ENCODE measurements around the gene RGS19. TPM values are rescaled to one million over a fixed set of nuclear protein-coding genes. Genes with fewer than 3 reads are reported as not detected.

The RGS19 gene
- polyA plus RNA-seq, 4 donors: 3.9 to 9.1 (median 6.9) TPM

GRCh38 chr20:64050261-64051032, 28.9 kb downstream of the RGS19 start:
- no peak for DNase-seq (ENCODE audit: low read depth in 4 of 4, low spot score in 3 of 4)

DNA sequence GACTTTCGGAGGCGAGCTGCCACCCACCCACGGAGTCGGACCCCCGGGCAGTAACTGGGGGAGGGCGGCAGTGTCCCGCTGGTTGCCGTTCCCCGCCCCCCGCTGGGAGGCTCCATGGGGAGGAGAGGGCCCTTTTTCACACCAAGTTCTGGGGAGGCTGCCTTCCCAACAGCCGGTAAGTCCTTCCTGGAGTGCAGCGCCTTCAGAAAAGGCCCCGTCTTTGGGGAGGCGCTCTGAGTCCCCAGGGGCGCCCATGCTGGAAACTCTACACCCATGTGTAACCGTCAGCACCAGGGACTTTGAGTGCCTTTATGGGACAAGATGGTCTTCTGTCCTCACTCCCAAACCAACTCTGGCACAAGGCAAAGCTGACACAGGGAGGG, 29.4 kb downstream of the RGS19 start:
- no peak for DNase-seq (ENCODE audit: low read depth in 4 of 4, low spot score in 3 of 4)

GRCh38 chr20:64049060-64049877, 30.0 kb downstream of the RGS19 start, which contains the start of gene SOX18:
Gene SOX18, minus strand, starts transcription at chr20:64049639. Its CDS starts 123 bp downstream, at chr20:64049516.
- DNase-seq (ENCODE audit: low read depth in 4 of 4, low spot score in 3 of 4): no peak

DNA sequence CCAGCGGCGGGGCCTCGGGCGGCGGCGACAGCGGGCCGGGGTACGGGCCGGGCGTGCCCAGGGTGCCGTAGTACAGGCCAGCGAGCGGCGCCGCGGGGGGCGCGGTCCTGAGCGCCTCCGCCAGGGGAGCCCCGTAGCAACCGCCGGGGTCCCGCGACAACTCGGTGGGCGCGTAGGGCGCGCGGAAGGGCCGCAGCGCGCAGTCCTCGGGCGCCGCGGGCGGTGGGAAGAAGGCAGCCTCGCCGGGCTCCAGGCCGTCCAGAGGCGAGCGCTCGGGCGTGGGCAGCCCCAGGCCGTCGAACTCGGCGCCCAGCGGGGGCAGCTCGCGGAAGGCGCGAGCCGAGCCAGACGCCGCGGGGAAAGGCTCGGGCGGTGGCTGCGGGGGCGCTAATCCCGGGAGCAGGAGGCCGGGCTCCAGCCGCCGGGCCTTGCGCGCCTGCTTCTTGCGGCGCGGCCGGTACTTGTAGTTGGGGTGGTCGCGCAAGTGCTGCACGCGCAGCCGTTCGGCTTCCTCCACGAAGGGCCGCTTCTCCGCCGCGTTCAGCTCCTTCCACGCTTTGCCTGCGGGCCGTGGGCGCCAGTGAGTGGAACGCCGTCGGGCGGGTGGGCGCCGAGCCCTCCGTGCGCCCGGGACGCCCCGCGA, 30.8 kb downstream of the RGS19 start:
- DNase-seq (ENCODE audit: low read depth in 4 of 4, low spot score in 3 of 4): no peak

DNA sequence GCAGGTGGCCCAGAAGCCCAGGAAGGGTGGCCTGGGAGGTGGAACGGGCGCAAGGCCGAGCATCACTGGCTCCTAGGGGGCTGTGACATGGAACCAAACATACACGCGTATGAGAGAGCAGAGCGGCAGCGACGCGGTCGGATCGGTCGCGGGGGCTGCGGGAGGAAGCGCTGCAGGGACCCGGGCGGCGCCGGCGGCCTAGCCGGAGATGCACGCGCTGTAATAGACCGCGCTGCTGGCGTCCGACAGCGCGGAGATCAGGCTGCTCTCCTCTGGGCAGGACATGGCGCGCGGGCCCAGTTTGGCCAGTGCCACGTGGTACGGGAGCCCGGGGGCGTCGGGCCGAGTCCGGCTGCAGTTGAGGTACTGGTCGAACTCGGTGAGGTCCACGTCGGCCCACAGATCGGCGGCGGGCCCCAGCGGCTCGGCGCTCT, 31.3 kb downstream of the RGS19 start:
- no peak for DNase-seq (ENCODE audit: low read depth in 4 of 4, low spot score in 3 of 4)

DNA sequence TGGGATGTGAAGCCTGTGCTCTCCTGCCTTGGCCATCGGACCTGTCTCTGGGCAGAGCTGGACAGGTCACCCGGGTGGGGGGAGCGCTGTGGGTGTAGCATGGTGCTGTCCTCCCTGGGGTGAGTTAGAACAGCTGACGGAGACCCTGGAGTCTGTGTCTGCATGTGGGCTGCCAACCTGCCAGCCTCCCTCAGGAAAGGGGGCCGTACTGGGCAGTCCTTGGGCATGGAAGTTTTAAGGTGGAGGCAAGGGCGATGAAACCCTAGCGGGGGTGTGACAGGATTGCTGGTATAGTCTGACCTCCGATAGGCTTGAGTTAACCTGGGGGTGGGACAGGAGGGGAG, 32.3 kb downstream of the RGS19 start:
- DNase-seq (ENCODE audit: low read depth in 4 of 4, low spot score in 3 of 4): no peak

- no peak for DNase-seq (ENCODE audit: low read depth in 4 of 4, low spot score in 3 of 4)
These were observed 33.8 kb downstream of the RGS19 start for GRCh38 chr20:64045346-64046011.

- no peak for DNase-seq (ENCODE audit: low read depth in 4 of 4, low spot score in 3 of 4)
These were observed 34.7 kb downstream of the RGS19 start for GRCh38 chr20:64044484-64045247.

DNA sequence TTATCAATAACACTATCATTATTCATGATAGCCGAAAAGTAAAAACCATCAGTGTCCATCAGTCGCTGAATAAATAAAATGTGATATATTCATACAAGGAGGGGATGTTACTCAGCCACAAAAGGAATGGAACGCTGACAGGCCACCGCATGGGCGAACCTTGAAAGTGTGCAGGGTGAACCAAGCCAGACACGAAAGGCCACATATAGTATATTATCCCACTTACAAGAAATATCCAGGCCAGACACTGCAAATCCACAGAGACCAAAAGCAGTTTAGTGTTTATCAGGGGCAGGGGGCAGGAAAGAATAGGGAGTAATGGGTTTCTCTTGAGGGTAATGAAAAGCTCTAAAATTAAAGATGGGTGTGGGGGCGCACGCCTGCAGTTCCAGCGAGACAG, 35.5 kb downstream of the RGS19 start:
- no peak for DNase-seq (ENCODE audit: low read depth in 4 of 4, low spot score in 3 of 4)

DNA sequence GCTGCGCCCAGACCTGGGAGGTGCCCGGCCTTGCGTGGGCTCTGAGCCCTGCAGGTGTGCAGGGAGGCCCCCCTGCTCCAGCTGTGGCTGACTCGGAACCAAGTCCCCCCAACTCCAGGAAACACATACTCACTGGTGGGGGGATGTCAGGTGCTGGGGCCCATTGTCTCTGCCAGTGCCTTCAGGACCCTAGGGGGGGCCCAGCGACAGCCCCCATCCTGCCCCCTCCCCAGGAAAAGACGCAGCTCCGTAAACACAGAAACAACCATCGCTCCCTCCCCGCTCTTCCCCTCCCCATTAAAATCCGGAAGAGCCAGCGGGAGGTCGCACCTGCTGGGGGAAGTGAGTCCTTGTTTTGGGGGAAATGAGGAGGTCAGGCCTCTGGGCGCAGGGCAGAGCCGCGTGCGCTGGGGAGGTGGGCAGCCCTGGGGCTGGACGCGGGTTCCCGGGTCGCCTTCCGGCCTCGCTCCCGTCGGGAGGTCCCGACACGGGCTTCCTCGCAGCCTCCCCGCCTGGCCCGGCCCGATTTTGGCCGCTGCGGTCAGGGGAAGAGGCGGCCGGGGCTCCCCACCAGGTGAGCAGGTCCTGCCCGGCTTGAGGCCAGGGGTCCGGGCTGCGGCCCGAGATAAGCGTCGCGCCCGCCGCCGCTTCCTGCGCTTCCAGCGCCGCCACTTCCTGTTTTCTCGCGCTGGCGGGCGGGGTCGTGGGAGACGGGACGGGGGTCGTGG, 37.1 kb downstream of the RGS19 start:
- no peak for DNase-seq (ENCODE audit: low read depth in 4 of 4, low spot score in 3 of 4)

GRCh38 chr20:64041781-64042053, 37.6 kb downstream of the RGS19 start:
- no peak for DNase-seq (ENCODE audit: low read depth in 4 of 4, low spot score in 3 of 4)

- DNase-seq (ENCODE audit: low read depth in 4 of 4, low spot score in 3 of 4): no peak
These were observed 38.1 kb downstream of the RGS19 start for GRCh38 chr20:64041040-64041780.

- no peak for DNase-seq (ENCODE audit: low read depth in 4 of 4, low spot score in 3 of 4)
These were observed 38.9 kb downstream of the RGS19 start for GRCh38 chr20:64040231-64041039.

- DNase-seq (ENCODE audit: low read depth in 4 of 4, low spot score in 3 of 4): no peak
These were observed 39.8 kb downstream of the RGS19 start for GRCh38 chr20:64039293-64040160.

- DNase-seq (ENCODE audit: low read depth in 4 of 4, low spot score in 3 of 4): peak in 1 of 4 donors; percentile 57
These were observed 40.6 kb downstream of the RGS19 start for GRCh38 chr20:64038565-64039292.

- no peak for DNase-seq (ENCODE audit: low read depth in 4 of 4, low spot score in 3 of 4)
These were observed 41.1 kb downstream of the RGS19 start for GRCh38 chr20:64038224-64038564.
